Measurements from ENCODE around the gene SERINC2.
"Not testable (repeated sequence)": the region's sequence is repeated elsewhere in the genome, so short reads cannot be mapped to it uniquely, and the experiment has no call there.

The SERINC2 gene

GRCh38 chr1:31386576-31387243, 26.3 kb upstream of the SERINC2 start:
- not testable (repeated sequence) for DNase-seq

GRCh38 chr1:31387612-31388011, 25.4 kb upstream of the SERINC2 start:
- DNase-seq: no peak

- no peak for DNase-seq
Measured at GRCh38 chr1:31389616-31390015, 23.4 kb upstream of the SERINC2 start.

GRCh38 chr1:31390071-31390470, 22.9 kb upstream of the SERINC2 start:
- DNase-seq: no peak

- no peak for DNase-seq
Measured at GRCh38 chr1:31393463-31393862, 19.6 kb upstream of the SERINC2 start.

- DNase-seq: peak; percentile 80
Measured at GRCh38 chr1:31394584-31395193, 18.3 kb upstream of the SERINC2 start.

- DNase-seq: peak; percentile 97
Measured at GRCh38 chr1:31396633-31397351, 16.2 kb upstream of the SERINC2 start.

GRCh38 chr1:31397360-31398095, 15.5 kb upstream of the SERINC2 start:
- peak; percentile 43 for DNase-seq

- no peak for DNase-seq
Measured at GRCh38 chr1:31398246-31398645, 14.8 kb upstream of the SERINC2 start.

- DNase-seq: peak; percentile 69
Measured at GRCh38 chr1:31399976-31400375, 13.0 kb upstream of the SERINC2 start.

- DNase-seq: peak; percentile 96
Measured at GRCh38 chr1:31400393-31400792, 12.6 kb upstream of the SERINC2 start.

GRCh38 chr1:31401241-31401640, 11.8 kb upstream of the SERINC2 start:
- peak; percentile 36 for DNase-seq

- no peak for DNase-seq
Measured at GRCh38 chr1:31405578-31406245, 7.3 kb upstream of the SERINC2 start.

- no peak for DNase-seq
Measured at GRCh38 chr1:31407029-31407626, 5.9 kb upstream of the SERINC2 start.

GRCh38 chr1:31408788-31409318, 4.2 kb upstream of the SERINC2 start:
- no peak for DNase-seq

GRCh38 chr1:31409946-31410858, 2.8 kb upstream of the SERINC2 start:
- no peak for DNase-seq

- no peak for DNase-seq
Measured at GRCh38 chr1:31410871-31411270, 2.1 kb upstream of the SERINC2 start.

- DNase-seq: no peak
Measured at GRCh38 chr1:31412205-31412604, 808 bp upstream of the SERINC2 start.

GRCh38 chr1:31413405-31414001, 490 bp downstream of the SERINC2 start:
- peak; percentile 15 for DNase-seq

GRCh38 chr1:31414980-31415370, 2.0 kb downstream of the SERINC2 start:
- DNase-seq: no peak

- no peak for DNase-seq
Measured at GRCh38 chr1:31415658-31416057, 2.6 kb downstream of the SERINC2 start.

Data from MV-4-11 (cell line).